NCI-H748 (cell line): Measurements from ENCODE around the gene MYL5.
"Not testable (repeated sequence)": the region's sequence is repeated elsewhere in the genome, so short reads cannot be mapped to it uniquely, and the experiment has no call there.

Experiments
- DNase-seq: peaks from one replicate; lab custom pipeline; 2025; ENCODE audit not compliant: unreplicated experiment; lab: John Stamatoyannopoulos, UW

MYL5 gene

DNA sequence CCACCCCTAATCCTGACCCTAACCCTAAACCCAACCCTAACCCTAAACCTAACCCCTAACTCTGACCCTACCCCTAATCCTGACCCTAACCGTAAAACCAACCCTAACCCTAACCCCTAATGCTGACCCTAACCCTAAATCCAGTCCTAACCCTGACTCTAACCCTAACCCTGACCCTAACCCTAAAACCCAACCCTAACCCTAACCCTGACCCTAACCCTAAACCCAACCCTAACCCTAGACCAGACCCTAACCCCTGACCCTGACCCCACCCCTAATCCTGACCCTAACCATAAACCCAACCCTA lies 30.6 kb downstream of the MYL5 start:
- no peak for DNase-seq

DNA sequence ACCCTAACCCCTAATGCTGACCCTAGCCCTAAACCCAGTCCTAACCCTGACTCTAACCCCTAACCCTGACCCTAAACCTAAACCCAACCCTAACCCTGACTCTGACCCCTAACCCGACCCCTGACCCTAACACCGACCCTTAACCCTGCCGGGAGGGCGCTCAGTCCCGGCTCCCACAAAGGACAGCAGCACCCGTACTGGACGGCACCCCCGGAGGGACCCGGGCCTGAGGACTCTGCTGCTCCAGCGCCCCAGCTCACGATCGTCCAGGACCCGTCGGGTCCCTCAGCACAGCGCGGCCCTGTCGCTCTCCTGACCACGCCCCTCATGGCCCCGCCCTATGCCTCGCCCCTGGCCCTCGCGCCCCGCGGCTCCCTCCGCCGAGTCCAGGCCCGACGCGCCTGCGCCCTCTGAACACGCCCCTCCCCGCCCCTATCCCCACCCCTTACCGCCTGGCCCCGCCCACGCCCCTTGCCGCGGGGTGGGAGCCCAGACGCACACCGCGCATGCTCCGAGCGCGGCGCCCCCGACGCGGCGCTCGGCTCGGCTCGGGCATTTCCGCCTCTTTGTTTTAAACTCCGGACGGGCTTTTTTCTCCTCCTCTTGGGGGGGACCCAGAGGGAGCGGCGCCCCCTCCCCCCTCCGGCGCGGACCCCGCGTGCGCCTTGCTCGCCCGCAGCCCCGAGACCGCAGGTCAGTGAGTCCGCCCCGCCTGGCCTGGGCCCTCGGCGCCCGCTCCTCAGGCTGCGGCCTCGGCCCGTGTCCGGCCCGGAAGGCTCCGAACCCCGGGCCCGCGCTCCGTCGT lies 31.1 kb downstream of the MYL5 start, which contains the start of gene PCGF3:
TSS of gene PCGF3 (plus strand) at position 555 of the 805 bp plus-strand sequence. CDS start 27,849 bp downstream, outside the sequence.
- peak; percentile 71 for DNase-seq

DNA sequence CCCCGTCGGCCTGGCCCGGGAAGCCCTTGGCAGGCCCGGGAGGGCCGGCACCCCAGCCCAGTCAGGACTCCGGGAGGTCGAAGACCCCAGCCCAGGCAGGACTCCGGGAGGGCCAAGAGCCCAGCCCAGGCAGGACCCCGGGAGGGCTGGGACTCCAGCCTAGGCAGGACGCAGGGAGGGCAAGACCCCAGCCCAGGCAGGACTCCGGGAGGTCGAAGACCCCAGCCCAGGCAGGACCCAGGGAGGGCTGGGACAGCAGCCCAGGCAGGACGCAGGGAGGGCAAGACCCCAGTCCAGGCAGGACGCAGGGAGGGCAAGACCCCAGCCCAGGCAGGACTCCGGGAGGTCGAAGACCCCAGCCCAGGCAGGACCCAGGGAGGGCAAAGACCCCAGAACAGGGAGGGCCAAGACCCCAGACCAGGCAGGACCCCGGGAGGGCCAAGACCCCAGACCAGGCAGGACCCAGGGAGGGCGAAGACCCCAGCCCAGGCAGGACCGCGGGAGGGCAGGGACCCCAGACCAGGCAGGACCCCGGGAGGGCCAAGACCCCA lies 31.8 kb downstream of the MYL5 start:
- DNase-seq: not testable (repeated sequence)

DNA sequence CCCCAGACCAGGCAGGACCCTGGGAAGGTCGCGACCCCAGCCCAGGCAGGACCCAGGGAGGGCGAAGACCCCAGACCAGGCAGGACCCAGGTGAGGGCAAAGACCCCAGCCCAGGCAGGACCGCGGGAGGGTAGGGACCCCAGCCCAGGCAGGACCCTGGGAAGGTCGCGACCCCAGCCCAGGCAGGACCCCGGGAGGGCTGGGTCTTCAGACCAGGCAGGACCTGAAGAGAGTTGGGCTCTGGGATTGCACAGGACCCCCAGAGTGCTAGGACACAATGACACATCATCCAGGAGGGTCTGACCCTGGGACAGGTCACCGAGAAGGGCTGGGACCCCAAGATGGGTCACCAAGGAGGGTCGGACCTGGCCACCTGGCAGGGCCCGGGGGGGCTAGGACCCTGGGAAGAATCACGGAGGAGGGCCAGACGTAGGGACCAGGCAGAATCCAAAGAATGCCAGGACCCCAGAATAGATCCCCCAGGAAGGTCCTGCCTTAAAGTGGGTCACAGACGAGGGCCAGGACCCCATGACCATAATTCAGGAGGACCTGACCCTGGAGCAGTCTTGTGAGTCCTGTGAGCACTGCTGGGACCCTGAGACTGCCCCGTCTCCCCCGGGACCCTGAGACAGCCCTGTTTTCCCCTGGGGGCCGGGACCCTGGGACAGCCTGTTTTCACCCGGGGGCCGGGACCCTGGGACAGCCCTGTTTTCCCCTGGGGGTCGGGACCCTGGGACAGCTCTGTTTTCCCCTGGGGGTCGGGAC lies 32.7 kb downstream of the MYL5 start:
- DNase-seq: no peak

DNA sequence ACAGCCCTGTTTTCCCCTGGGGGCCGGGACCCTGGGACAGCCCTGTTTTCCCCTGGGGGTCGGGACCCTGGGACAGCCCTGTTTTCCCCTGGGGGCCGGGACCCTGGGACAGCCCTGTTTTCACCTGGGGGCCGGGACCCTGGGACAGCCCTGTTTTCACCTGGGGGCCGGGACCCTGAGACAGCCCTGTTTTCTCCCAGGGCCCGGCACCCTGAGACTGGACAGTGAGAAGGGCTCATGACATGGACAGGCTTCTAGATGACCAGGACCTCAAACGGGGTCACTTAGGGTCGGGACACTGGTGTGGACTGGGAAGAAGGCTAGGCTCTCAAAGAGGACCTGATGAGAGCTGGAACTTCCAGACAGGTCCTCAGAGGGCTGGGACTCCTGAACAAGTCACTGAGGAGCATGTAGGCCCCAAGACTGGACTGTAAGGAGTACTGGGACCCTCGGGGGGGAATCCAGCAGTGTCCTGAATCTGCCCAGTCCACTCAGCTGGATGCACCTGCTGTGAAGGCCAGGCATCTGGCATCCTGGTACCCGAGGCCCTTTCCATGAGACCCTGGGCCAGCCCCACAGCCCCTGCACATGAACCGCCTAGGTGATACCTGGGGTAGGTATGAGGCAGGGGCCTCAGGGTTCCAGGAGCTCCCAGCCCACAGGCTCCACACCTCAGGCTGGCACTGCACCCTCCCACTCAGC lies 33.7 kb downstream of the MYL5 start:
- DNase-seq: no peak

DNA sequence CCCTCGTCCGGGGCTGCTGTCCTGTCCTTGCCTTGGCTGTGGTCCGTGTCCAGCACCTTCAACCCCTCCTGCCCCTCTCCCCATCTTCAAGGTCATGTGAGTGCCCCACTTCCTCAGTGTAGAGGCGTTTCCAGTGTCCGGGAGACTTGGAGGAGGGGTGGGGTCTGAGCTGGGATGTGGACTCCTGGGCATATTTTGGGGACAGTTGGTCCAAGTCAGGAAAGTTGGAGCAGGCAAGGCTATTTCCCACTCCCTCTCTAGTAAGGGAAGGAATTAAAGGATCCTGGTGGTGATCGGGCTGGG lies 34.2 kb downstream of the MYL5 start:
- DNase-seq: no peak

DNA sequence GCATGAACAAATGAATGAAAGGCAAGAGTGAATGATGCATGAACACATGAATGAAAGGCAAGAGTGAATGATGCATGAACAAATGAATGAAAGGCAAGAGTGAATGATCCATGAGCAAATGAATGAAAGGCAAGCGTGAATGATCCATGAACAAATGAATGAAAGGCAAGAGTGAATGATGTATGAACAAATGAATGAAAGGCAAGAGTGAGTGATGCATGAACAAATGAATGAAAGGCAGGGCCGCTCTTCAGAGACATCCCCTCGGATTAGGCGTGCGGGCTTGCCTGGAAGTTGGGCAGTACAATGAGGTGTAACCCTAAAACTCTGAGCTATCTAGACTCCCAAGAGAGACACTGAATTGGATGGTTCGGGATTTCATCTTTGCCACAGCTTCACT lies 35.0 kb downstream of the MYL5 start:
- no peak for DNase-seq

DNA sequence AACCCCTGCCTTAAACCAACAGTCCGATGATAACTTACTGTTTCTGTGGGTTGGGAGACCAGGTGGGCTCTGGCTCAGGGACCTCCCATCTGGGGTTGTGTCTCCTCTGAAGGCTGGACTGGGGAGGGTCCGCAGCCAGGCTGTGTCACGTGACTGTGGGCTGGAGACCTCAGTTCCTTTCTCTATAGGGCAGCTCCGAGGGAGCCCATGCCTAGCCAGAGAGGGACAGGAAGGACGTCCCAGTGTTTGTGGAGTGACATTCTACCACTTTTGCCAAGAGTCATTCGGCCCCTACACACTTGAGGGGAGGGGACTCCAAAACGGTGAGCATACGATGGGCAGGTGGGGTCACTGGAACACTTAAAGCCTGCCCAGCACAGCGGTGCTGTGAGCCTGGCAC lies 35.8 kb downstream of the MYL5 start:
- DNase-seq: no peak

DNA sequence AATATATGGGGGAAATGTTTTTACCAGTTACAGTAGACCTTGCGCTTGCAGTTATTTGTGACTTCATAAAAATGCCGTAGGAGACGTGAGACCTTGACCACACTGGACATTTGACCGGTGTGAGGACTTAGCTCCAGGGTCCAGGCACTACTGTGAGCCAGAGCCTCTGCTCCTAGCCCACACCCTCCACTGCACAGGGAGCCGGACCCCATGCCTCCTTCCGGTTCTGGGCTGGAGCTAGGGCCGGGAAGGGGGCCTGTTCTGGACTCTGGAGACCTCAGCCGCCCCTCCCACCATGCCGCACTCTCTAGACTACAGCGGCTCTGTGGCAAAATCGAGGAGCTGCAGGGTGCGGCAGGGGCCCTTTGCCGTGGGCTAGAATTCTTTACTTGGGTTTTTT lies 36.6 kb downstream of the MYL5 start:
- DNase-seq: no peak

DNA sequence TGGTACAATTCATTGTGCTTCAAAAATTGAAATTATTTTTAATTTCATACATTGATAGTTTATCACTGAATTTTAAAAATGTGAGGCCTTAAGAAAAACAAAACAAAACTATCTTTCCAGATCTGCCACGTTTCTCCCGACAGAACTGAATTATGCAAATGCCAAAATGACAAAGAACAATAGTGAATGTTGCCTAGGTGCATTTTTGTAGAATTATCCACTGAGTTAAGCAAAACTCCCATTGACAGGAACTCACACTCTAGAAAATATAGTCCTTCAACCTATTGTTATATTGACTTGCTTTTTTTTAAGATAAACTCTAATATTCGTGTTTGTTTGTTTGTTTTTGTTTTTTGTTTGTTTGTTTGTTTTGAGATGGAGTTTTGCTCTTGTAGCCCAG lies 37.8 kb downstream of the MYL5 start:
- DNase-seq: no peak

DNA sequence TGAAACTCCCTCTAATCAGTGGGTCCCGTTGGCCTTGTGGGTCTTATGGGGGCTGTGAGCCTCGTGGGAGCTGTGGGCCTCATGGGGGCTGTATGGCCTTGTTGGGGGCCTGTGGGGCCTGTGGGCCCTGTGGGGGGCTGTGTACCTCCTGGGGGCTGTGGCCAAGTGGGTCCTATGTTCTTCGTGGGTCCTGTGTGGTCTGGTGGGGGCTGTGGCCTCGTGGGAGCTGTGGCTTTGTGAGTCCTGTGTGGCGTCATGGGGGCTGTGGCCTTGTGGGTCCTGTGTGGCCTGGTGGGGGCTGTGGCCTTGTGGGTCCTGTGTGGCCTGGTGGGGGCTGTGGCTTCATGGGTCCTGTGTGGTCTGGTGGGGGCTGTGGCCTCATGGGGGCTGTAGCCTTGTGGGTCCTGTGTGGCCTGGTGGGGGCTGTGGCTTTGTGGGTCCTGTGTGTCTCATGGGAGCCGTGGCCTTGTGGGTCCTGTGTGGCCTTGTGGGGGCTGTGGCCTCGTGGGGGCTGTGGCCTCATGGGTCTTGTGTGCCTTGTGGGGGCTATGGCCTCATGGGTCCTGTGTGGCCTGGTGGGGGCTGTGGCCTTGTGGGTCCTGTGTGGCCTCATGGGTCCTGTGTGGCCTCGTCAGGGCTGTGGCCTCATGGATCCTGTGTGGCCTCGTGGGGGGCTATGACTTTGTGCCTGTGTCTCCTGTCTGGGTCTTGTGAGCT lies 38.7 kb downstream of the MYL5 start:
- DNase-seq: no peak

DNA sequence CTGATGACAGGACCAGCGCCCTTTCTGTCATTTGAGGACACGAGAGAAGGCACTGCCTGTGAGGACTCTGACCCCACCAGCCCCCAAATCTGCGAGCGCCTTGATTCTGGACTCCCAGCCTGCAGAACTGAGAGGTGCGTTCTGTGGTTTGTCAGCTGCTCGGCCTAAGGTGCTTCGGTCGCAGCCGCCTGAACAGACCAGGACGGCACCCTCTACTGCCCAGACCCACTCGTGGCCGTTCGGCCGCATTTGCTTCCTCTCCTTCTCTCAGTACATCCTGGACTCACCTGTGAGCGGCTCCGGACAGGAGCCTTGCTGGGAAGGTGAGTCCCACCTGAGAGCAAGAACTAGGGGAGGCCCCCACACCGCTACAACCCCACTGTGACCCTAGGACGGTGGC lies 39.7 kb downstream of the MYL5 start:
- no peak for DNase-seq

DNA sequence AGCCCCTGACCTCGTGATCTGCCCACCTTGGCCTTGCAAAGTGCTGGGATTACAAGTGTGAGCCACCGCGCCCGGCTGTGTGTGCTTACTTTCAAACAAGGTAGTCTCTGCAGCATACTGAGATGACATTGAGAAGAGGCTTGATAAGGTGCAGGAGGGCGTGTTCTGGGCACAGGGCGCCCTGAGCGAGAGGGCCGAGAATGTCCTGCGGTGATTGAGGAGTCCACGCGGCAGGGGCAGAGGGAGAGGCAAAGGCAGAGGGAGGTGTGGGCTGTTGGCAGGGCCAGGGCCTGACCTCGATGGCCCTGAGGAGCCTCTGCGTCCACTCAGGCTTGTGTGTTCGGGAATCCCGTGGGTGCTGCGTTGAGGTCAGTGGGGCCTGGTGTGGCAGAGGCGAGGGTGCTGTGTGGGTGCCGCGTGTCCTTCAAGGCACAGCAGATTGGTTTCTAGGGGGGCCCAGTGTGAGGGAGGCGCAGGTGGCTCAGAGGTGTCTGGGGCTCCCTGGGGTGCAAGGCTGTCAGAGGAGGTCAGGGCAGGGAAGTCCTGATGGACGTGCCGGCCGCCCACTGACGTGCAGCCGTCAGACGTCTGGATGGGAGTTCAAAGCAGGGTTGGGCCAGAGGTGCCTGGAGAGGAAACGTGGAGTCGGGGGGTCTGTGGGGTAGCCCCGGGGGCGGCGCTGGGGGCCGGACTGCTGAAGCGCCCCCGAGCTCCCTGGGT lies 43.4 kb downstream of the MYL5 start:
- DNase-seq: no peak

DNA sequence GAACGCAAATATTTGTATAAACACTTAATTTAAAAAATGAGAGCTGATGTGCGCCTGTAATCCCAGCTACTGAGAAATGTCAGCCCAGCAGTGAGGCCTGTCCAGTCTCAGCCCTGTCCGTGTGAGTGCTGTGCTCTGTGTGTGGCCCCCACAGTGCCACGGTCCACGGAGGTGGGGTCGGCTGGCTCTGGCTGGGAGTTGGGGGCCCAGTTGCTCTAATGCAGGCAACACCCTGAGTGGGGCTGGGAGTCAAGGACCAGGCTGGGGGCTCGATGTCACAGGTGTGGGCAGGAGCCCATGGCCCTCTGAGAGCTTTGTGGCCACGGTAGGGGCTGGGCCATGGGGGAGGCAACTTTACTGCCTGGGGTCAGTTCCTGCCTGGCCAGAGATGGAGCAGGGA lies 44.1 kb downstream of the MYL5 start:
- DNase-seq: no peak

DNA sequence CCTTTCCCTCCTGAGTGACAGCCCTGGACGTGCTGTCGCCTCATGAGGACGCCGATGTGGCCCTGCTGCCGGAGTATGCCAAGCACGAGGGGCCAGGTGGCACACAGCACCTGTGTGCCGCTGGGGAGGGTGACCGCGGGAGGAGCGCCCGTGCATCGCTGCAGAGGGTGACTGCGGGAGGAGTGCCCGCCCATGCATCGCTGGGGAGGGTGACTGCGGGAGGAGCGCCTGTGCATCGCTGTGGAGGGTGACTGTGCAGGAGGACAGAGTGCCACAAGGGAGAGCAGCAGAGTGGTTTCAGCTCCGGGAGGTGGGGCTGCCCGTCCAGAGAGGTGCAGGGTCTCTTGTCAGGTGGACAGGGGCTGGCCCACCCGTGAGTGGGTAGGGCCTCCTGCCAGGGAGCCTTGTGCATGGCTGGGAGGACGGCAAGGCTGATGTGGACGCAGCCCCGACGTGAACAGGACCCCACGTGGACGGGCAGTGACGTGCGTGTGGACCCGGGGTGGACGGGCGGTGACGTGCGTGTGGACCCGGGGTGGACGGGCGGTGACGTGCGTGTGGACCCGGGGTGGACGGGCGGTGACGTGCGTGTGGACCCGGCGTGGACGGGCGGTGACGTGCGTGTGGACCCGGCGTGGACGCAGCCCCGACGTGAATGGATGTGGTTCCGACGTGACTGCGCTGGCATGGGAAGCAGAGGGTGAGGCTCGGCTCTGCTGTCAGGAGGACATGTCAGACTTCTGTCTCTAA lies 45.9 kb downstream of the MYL5 start:
- DNase-seq: no peak

DNA sequence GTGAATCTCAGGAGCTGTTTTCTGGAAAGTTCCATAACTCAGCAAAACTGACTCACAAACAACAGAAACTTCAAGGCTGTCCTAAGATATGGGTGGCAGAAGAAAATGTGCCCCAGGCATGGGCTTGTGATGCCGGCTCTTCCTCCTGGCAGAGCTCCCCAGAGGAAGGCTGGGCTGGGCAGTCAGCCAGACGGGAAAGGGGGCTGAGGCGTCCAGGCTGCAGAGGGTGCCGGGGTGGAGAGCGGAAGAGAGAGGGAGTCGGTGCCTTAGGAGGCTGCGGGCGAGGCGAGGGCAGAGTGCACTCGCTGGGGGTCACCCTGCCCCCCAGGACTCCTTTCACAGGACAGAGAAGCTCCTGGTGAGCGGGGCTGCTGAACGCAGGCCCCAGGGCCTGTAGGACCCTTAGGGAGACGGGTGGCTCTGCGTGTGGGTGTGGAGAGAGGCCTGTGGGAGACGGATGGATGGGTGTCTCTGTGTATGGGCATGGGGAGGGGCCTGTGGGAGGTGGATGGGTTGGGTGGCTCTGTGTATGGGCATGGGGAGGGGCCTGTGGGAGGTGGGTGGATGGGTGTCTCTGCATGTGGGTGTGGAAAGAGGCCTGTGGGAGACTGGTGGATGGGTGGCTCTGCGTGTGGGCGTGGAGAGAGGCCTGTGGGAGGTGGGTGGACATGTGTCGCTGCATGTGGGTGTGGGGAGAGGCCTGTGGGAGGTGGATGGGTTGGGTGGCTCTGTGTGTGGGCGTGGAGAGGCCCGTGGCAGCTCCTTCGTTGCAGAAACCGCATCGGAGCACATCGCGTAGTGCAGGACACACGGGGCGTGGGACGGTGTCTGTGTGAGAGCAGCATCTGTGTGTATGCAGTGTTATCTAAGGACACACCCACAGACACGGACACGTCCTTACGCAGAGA lies 47.2 kb downstream of the MYL5 start:
- DNase-seq: no peak

DNA sequence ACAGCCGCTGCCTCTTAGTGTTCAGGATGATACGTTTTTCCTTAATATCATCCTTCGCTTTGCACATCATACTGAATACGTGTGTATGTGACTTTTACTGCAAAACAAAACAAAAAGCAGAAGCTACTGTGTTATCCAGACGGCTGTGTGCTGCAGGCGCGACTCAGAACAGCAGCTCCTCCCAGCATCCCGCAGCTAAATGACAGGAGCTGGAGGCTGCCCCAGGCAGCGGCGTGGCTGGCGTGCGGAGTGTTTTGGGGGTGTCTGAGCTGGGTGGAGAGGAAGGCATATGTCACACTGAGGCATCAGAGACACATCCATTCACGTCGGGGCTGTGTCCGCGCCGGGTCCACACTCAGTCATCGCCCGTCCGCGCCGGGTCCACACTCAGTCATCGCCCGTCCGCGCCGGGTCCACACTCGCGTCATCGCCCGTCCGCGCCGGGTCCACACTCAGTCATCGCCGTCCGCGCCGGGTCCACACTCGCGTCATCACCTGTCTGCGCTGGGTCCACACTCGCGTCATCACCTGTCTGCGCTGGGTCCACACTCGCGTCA lies 47.9 kb downstream of the MYL5 start:
- DNase-seq: no peak

DNA sequence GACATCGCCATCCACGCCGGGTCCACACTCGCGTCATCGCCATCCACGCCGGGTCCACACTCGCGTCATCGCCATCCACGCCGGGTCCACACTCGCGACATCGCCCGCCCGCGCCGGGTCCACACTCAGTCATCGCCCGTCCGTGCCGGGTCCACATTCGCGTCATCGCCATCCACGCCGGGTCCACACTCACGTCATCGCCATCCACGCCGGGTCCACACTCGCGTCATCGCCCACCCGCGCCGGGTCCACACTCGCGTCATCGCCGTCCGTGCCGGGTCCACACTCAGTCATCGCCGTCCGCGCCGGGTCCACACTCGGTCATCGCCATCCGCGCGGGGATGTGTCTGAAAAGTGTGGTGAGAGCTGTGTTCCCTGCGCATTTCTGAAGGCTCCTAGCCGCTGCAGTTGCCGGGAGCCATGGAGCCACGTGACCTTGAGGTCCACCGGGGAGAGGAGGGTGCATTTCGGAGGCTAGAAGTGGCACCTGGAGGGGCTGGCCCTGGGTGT lies 48.6 kb downstream of the MYL5 start:
- no peak for DNase-seq
